ENCODE measurements around the gene THRB.

GRCh38 chr3:24433838-24434591 is 60.6 kb downstream of the THRB start:
- TF ChIP-seq POLR2A (IDR thresholded peaks at IDR 0.05; ENCODE audit: low read depth, low read length) (no peak), CTCF (IDR thresholded peaks at IDR 0.05; ENCODE audit: extremely low read depth in 1 of 2, insufficient read depth in 1 of 2, low read depth in 1 of 2, low read length in 2 of 2) (no peak), GATA2 (IDR thresholded peaks at IDR 0.05; ENCODE audit: insufficient read depth, insufficient read length, low read depth, low read length) (no peak), POLR2AphosphoS5 (IDR thresholded peaks at IDR 0.05; ENCODE audit: insufficient read depth, low read depth, low read length) (no peak)

All from endothelial cell of umbilical vein (primary cell).